Stimulated activated CD8-positive, alpha-beta memory T cell treated with anti-CD3 and anti-CD28 coated beads, Interleukin-2, amount 100 ng/mL, for 1 hour (primary cell): ENCODE measurements around the gene BAK1.
"Not testable (repeated sequence)": the region's sequence is repeated elsewhere in the genome, so short reads cannot be mapped to it uniquely, and the experiment has no call there.

Experiments used
- DNase-seq, 2 donors: peaks; one replicate each; pipeline ENCODE4 v3.0.0-alpha.2; 2020; ENCODE audit warnings: low read depth in 2 of 2

Gene BAK1

DNA sequence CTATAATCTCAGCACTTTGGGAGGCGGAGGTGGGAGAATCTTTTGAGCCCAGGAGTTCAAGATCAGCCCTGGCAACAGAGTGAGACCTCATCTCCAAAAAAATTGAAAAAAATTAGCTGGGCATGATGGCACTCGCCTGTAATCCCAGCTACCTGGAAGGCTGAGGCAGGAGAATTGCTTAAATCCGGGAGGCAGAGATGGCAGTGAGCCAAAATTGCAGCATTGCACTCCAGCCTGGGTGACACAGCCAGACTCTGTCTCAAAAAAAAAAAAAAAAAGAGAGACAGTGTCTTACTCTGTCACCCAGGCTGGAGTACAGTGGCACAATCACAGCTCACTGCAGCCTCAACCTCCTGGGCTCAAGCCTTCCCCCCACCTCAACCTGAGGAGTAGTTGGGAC lies 27.2 kb downstream of the BAK1 start:
- not testable (repeated sequence) for DNase-seq

DNA sequence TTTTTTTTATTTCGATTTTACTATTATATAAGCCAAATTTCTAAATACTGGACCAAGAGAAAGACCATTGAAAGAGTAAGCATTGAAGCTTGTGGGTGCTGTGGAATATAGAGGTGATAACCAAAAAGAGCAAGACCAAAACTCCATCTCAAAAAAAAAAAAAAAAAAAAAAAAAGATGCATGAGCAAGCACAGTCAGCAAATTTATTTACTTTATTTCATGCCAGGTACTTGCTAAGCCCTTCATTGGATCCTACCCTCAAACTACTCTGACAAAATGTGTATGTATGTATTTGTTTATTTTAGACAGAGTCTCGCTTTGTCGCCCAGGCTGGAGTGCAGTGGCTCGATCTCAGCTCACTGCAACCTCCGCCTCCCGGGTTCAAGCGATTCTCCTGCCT lies 27.8 kb downstream of the BAK1 start:
- DNase-seq: no peak

DNA sequence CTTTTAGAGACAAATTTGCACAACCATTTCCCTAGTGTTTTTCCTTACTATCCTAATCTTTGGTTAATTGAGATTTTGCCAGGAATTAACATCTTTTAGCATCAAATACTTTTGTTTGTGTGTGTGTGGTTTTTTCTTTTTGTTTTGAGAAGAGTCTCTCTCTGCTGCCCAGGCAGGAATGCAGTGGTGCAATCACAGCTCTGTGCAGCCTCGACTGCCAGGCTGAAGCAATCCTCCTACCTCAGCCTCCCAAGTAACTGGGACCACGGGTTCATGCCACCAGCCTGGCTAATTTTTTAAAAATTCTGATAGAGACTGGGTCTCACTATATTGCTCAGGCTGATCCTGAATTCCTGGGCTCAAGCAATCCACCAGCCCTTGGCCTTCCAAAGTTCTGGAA lies 28.5 kb downstream of the BAK1 start:
- no peak for DNase-seq

DNA sequence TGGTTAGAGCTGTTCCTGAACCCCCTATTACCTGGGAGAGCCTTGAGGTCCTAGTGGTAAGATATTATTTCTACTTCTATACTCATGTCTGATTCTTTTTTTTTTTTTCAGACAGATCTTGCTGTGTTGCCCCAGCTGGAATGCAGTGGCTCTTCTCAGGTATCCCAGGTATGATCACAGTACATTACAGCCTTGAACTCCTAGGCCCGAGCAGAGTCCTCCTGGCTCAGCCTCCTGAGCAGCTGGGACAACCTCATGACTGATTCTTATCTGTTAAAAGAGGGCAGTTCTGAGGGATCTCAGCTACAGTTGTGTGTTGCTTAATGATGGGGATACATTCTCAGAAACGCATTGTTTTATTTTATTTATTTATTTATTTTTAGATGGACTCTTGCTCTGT lies 30.2 kb downstream of the BAK1 start:
- no peak for DNase-seq

DNA sequence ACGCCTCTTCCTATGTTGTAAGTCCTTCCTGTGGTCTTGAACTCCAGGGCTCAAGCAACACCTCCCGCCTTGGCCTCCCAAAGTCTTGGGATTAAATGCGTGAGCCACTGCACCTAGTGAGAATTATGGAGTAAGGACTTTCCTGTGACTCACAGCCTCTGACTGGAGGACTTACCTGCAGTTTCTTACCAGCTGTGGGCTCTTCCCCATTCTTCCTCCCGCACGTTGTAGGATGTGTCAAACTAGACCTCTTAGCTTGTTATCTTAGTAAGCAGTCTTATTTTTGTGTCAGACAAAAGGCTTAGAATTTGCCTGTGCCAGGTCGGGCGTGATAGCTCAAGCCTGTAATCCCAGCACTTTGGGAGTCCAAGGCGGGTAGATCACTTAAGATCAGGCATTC lies 30.9 kb downstream of the BAK1 start:
- no peak for DNase-seq

- DNase-seq: no peak
Observed at GRCh38 chr6:33547499-33547898, 32.6 kb downstream of the BAK1 start.

DNA sequence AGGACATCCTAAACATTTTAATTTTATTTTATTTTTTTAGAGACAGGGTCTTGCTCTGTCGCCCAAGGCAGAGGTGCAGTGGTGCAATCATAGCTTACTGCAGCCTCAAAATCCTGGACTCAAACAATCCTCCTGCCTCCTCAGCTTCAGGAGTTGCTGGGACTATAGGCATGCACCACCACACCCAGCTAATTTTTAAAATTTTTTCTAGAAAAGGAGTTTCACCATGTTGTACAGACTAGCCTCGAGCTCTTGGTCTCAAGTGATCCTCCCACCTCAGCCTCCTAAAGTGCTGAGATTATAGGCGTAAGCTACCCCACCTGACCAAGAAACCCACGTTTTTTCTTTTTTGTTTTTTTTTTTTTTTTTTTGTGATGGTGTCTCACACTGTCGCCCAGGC lies 33.3 kb downstream of the BAK1 start:
- no peak for DNase-seq

GRCh38 chr6:33545292-33545691 lies 34.8 kb downstream of the BAK1 start:
- not testable (repeated sequence) for DNase-seq

- no peak for DNase-seq
Observed at GRCh38 chr6:33543116-33543515, 37.0 kb downstream of the BAK1 start.

DNA sequence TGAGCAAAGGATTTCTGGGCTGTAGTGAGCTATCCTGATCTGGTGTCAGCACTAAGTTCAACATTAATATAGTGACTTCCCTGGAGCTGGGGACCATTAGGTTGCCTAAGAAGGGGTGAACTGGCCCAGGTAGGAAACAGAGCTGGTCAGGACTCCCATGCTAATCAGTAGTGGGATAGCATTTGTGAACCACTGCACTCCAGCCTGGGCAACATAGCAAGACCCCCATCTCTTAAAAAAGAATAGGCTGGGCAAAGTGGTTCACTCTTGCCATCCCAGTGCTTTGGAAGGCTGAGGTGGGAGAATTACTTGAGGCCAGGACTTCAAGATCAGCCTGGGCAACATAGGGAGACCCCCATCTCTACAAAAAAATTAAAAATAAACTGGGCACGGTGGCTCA lies 39.3 kb downstream of the BAK1 start:
- DNase-seq: no peak

GRCh38 chr6:33534702-33535101 lies 45.4 kb downstream of the BAK1 start:
- DNase-seq: no peak

DNA sequence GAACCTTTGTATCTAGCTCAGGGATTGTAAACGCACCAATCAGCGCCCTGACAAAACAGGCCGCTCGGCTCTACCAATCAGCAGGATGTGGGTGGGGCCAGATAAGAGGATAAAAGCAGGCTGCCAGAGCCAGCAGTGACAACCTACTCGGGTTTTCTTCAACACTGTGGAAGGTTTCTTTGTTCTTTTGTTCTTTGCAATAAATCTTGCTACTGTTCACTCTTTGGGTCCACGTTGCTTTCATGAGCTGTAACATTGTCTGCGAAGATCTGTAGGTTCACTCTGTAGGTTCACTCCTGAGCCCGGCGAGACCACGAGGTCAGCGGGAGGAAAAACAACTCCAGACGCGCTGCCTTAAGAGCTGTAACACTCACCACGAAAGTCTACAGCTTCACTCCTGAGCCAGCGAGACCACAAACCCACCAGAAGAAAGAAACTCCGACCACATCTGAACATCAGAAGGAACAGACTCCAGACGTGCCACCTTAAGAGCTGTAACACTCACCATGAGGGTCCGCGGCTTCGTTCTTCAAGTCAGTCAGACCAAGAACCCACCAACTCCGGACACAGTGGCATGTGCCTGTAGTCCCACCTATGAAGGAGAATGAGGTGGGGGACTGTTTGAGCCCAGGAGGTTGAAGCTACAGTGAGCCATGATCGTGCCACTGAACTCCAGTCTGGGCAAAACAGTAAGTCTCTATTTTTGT lies 46.8 kb downstream of the BAK1 start:
- peak; percentile 21 to 33 for DNase-seq

DNA sequence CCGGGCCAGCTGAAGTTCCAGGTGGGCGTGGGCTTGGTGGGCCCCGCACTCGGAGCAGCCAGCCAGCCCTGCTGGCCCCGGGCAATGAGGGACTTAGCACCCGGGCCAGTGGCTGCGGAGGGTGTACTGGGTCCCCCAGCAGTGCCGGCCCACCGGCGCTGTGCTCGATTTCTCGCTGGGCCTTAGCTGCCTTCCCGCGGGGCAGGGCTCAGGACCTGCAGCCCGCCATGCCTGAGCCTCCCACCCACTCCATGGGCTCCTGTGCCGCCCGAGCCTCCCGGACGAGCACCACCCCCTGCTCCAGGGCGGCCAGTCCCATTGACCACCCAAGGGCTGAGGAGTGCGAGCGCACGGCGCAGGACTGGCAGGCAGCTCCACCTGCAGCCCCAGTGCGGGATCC lies 47.6 kb downstream of the BAK1 start:
- not testable (repeated sequence) for DNase-seq

DNA sequence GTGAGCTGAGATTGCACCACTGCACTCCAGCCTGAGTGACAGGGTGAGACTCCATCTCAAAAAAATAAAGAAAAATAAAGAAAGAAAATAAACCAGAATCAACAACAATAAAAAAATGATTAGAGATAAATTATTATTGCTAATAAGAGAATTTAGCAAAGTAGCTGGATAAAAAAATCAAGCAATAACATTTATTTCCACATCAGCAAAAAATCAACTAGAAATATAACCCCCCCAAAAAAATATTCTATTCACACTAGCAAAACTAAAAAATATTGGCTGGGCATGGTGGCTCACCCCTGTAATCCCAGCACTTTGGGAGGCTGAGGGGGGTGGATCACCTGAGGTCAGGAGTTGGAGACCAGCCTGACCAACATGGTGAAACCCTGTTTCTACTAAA lies 49.5 kb downstream of the BAK1 start:
- DNase-seq: not testable (repeated sequence)
